NCI-H460 (cell line): ENCODE data around the gene MDC1. TPM values are rescaled to one million over a fixed set of nuclear protein-coding genes. Genes with fewer than 3 reads are reported as not detected.

Source experiments
- small RNA-seq, 2 experiments: library from RNA; depleted of rRNA; stranded (forward); fragments of <200 nt; gene quantifications; one replicate each; pipeline ENCODE3, GENCODE V24; 2014
- total RNA-seq: library from RNA; depleted of rRNA; stranded (reverse); fragments of >200 nt; shearing (Covaris generic); gene quantifications from 2 replicates; pipeline ENCODE4 v1.2.3, GENCODE V29; 2014; rRNA removed

MDC1 gene
- total RNA-seq, 1 experiment from 2014 or later, result 8.4 TPM

Small RNAs within 50 kb of the gene (small RNA-seq; reads per million reads assigned to genes)
- gene RF00019, result 0 reads per million in 2 experiments
- 0 reads per million in 2 experiments for gene RN7SL353P

Other genes with a start within 250 kb of the MDC1 start
- 71.2 and 72.6 TPM in 2 replicates for gene HLA-E, start 227.8 kb downstream of the MDC1 start, total RNA-seq
- gene GNL1, start 160.8 kb downstream of the MDC1 start, total RNA-seq, result 19.2 and 21.4 TPM in 2 replicates
- gene PRR3, start 160.0 kb downstream of the MDC1 start, total RNA-seq, result 9.1 and 9.6 TPM in 2 replicates
- 29.2 and 34.4 TPM in 2 replicates for gene ABCF1, start 145.8 kb downstream of the MDC1 start, total RNA-seq
- 68.4 and 74.9 TPM in 2 replicates for gene PPP1R10, start 100.0 kb downstream of the MDC1 start, total RNA-seq
- 116 and 129 TPM in 2 replicates for gene MRPS18B, start 99.4 kb downstream of the MDC1 start, total RNA-seq
- 4.3 and 7.7 TPM in 2 replicates for gene ATAT1, start 90.4 kb downstream of the MDC1 start, total RNA-seq
- gene C6orf136, start 70.1 kb downstream of the MDC1 start, total RNA-seq, result 7.5 and 8.3 TPM in 2 replicates
- gene DHX16, start 44.3 kb downstream of the MDC1 start, total RNA-seq, result 35.5 and 35.6 TPM in 2 replicates
- 35.1 and 42.5 TPM in 2 replicates for gene PPP1R18, start 30.6 kb downstream of the MDC1 start, total RNA-seq
- 6.3 and 6.4 TPM in 2 replicates for gene NRM, start 26.3 kb downstream of the MDC1 start, total RNA-seq
- 287 and 303 TPM in 2 replicates for gene TUBB, start 3.1 kb upstream of the MDC1 start, total RNA-seq
- 137 and 149 TPM in 2 replicates for gene FLOT1, start 25.4 kb upstream of the MDC1 start, total RNA-seq
- 90.1 and 118 TPM in 2 replicates for gene IER3, start 27.3 kb upstream of the MDC1 start, total RNA-seq
- gene DDR1, start 167.2 kb upstream of the MDC1 start, total RNA-seq, result 18.4 and 23.8 TPM in 2 replicates
- gene GTF2H4, start 190.9 kb upstream of the MDC1 start, total RNA-seq, result 16.2 and 16.9 TPM in 2 replicates
- 17.7 and 24.6 TPM in 2 replicates for gene VARS2, start 197.0 kb upstream of the MDC1 start, total RNA-seq
- gene SFTA2, start 214.9 kb upstream of the MDC1 start, total RNA-seq, result not detected in 2 replicates
- gene MUCL3, start 223.7 kb upstream of the MDC1 start, total RNA-seq, result 0.15 TPM in 1 of 2 replicates, not detected in the other